Measurements from ENCODE around the gene DPYSL4. TPM values are rescaled to one million over a fixed set of nuclear protein-coding genes. Genes with fewer than 3 reads are reported as not detected.

DPYSL4 gene
- total RNA-seq, 1 donor from 2014 or later = 31.7 TPM

DNA sequence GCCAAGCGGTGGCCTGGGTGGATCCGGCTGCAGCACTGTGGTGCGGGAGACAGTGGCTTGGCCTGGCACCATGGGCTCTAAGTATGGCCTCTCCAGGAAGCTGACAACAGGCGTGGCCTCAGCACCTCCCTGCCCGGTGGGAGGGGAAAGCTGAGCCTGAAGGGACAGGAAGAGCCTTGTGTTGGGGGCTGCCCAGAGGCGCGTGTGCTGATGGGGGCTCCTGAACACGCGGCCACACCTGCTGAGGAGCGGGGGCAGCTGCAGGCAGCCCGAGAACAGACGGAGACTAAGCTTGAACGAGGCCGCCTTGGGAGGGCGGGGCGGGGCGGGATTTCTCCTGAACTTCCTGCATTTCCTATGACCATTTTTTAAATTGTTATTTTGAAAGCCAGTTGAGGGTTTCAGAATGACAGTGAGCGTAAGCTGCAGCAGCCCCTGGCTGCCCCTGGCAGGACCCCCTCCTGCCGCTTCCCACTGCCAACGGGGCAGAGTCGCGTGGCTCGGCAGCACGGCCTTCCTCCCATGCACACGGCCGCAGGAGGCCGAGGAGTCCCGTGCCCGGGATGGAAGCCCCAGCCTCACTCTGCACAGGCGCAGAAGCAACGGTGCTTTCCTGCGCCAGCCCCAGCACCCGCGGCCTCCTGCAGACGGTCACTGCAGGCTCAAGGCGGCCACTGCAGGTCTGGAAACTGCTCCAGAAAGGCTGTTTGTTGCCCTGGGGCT, 43.2 kb downstream of the DPYSL4 start:
- ATAC-seq (ENCODE audit: poor library complexity) (peak; percentile 57), DNase-seq (no peak)
- intact Hi-C loops (cut with DNase I) = no loop called here

DNA sequence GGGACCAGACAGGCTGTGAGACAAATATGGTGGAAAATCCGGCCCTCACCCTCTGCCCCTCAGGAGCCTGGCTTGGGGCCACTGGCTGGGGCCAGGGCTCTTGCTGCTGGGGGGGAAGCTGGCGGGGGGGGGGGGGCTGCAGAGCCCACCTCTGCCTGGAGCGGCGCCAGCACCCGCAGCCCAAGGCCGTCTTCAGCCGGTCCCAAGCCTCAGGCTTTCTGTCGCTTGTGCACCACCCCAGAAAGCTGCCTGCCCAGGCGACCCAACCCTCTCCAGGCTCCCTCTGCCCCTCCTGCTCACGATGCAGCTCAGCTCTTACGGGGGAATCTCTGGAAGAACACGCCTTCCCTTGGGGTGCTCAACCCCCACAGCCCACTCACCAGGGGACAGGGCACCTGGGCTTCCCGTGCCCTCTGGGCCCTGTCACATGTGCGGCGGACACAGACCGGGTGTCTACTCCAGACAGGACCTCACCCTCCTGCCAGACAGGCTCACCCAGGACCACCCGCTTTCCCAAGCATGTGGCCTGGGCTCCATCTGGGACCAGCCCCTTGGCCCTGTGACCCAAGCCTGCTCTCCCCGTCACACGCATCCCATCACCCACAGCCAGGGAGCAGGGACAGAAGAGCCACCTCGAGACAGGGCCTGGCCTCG, 43.9 kb downstream of the DPYSL4 start:
- ATAC-seq (ENCODE audit: poor library complexity) = no peak
- intact Hi-C loops (cut with DNase I) = no loop called here
- no peak for DNase-seq

DNA sequence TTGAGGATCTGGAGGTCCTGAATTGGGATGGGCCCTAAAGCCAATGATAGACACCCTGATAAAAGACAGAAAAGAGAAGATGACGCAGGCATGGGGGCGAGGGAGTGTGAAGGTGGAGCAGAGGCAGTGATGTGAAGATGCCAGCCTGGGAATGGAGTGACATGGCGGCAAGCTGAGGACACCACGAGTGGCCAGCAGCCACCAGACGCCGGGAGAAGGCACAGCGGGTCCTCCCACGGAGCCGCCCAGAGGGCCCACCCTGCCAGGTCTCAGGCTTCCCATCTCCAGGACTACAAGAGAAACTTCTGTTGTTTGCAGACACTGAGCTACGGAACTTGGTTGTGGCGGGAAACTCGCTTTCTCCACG, 44.9 kb downstream of the DPYSL4 start:
- DNase-seq (no peak), ATAC-seq (ENCODE audit: poor library complexity) (no peak)

GRCh38 chr10:132232023-132232951, 45.5 kb downstream of the DPYSL4 start:
- DNase-seq = peak; percentile 72
- intact Hi-C loops (cut with DNase I) = no loop called here
- peak; percentile 42 for ATAC-seq (ENCODE audit: poor library complexity)

More for the DNA sequence above, 44.9 kb downstream of the DPYSL4 start:
- intact Hi-C loops (cut with DNase I) = no loop called here

DNA sequence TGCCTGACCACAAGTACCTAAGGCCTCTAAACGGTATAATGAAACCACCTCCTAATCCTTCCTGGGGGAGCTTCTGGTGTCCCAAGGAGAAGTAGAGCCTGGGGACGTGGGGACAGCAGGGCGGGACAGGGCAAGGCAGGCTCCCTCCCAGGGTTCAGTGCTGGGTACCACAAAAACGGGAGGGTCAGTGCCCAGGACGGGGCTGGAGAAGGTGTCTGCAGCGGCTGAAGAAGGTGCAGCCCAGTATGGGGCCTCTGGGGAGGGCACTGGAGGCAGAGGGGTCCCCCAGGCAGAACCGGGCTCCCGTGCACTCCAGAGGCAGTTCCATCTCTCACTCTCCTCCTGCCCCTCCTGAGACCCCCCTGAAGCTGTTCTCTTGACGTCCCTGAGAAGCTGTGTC, 46.2 kb downstream of the DPYSL4 start:
- intact Hi-C loops (cut with DNase I) = no loop called here
- ATAC-seq (ENCODE audit: poor library complexity) (no peak), DNase-seq (no peak)

GRCh38 chr10:132233501-132234085, 46.8 kb downstream of the DPYSL4 start:
- intact Hi-C loops (cut with DNase I) = no loop called here
- DNase-seq = no peak
- no peak for ATAC-seq (ENCODE audit: poor library complexity)

GRCh38 chr10:132234860-132235259, 48.1 kb downstream of the DPYSL4 start:
- intact Hi-C loops (cut with DNase I) = no loop called here
- no peak for ATAC-seq (ENCODE audit: poor library complexity)
- DNase-seq = no peak

- no peak for DNase-seq
- ATAC-seq (ENCODE audit: poor library complexity) = no peak
- intact Hi-C loops (cut with DNase I) = no loop called here
These were observed 49.4 kb downstream of the DPYSL4 start for GRCh38 chr10:132236161-132236560.

- DNase-seq (no peak), ATAC-seq (ENCODE audit: poor library complexity) (no peak)
- intact Hi-C loops (cut with DNase I) = no loop called here
These were observed 50.1 kb downstream of the DPYSL4 start for GRCh38 chr10:132236881-132237280.

DNA sequence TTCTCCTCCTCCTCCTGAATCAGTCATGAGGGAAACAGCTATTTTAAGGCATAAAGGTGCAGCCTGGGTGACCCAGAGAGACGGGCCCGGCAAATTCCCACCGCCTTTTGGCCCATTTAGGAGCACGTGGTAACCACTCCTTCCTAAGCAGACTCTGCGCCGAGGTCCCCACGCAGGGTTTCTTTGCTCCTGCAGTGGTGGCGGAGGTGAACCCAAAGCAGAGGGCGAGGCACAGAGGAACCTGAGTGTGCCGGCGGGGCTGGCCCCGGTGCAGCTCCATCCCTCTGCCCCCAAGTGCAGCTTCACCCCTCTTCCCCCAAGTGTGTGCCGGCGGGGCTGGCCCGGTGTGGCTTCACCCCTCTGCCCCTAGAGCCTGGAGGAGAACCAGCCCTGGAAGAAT, 50.6 kb downstream of the DPYSL4 start:
- DNase-seq (no peak), ATAC-seq (ENCODE audit: poor library complexity) (no peak)
- intact Hi-C loops (cut with DNase I) = no loop called here

DNA sequence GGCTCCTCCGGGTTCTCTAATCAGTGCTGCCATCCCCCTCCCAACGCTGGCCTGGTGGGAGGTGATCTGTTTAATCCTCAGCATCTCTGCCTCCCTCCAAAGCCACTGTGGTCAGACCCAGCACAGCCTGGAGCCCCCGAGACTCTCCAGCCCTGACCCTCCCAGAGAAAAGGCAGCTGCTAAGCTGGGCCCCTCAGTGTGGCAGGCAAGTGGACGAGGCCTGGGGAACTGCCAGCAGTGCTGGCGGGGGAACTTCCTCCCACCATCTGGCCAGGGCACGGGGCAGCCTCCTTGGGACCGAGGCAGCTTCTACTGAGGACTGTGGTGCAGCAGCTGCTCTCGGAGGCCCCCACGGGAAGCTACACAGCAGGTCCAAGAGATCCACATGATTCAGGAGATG, 51.1 kb downstream of the DPYSL4 start:
- DNase-seq (no peak), ATAC-seq (ENCODE audit: poor library complexity) (no peak)
- intact Hi-C loops (cut with DNase I) = no loop called here

DNA sequence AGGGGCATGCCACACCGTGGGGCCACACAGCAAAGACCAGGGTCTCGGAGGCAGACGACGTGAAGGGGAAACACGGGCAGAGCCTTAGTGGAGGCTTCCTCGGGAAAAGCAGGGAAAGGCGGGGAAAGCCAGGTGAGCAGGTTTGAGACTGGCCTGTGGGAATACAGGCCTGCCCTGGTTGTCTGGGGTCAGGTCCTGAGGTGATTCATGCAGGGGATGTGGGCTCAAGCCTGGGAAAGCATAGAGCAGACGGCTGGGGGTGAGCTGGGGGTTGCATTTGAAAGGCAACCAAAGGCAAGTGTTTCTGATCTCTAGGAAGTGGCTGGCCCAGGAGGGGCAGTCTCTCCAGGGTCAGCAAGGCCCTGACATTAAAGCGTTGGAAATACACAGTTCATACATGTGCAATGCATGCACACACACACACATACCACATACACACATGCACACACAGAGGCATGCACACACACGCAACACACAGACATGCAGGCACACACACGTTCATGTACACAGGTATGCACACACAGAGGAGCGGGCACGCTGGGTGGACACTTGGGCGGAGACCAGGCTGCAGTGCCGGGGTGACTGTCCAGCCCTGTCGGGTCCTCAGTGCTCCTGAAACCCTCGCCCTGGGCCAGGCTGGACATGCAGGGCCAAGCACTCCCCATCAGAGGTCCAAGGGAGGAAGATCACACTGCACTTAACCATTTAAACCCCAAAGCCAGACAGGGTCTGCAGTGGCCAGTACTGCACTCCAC, 51.8 kb downstream of the DPYSL4 start:
- no peak for ATAC-seq (ENCODE audit: poor library complexity)
- no peak for DNase-seq
- intact Hi-C loops (cut with DNase I) = no loop called here

DNA sequence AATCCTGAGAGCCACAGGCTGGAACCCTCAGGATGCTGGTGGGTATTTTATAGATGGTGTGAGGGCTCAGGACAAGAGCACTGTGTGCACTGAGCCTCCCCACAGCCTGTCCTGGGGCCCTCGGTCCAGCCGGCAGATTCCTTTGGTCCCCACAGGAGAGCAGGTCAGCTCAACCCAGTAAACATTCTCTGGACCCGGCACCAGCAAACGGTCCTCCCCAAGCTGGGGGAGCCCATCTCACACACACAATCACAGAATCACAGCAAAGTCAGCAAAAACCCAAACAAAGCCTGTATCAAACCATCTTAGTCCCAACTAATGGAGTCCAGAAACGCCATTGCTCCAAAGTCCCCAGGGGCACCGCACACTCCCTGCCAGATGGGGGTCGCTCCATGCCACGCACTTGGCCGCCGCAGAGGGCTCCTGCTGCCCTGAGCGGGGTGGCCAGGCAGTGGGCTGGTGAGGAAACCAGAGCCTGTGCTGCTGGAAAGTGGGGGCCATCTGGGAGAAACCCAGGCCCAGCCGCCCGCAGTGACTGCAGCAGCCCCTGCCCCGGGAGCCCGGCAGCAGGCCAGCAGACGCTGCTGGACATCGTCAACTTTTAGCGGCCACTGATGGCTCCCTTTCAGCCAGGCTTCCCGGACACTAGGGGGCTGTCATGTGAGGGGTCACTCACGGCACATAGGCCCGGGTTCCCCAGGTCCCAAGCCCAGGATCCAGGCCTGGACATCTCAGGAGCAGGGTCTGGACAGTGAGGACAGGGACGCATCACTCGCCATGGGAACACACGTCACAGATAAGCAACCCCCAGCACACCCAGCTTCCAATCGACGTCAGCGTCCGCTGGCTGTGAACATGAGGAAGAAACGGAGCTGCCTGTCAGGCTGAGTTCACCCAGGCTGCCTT, 52.6 kb downstream of the DPYSL4 start:
- ATAC-seq (ENCODE audit: poor library complexity) (peak; percentile 56), DNase-seq (no peak)
- intact Hi-C loops (cut with DNase I) = no loop called here

- intact Hi-C loops (cut with DNase I) = no loop called here
- no peak for DNase-seq
- no peak for ATAC-seq (ENCODE audit: poor library complexity)
These were observed 53.4 kb downstream of the DPYSL4 start for GRCh38 chr10:132240156-132240555.

DNA sequence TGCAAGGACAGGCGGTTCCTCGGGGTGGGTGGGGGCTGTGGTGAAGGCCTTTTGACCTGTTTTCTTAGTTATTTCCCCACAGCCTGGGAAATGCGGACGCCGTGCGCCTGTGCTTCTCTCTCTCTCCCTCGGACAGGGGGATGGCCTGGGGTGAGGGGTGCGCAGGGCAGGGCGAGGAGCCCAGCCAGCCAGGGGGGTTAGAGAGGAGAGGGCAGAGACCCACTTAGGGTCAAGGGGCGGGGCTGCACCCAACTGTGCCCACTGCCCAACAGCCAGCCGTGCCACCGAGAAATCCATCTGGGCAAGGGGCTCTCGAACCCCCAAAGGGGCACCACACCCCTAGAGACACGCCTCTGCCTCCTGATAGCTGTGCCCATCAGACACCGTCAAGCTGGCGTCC, 53.8 kb downstream of the DPYSL4 start:
- DNase-seq (no peak), ATAC-seq (ENCODE audit: poor library complexity) (no peak)
- intact Hi-C loops (cut with DNase I) = no loop called here

DNA sequence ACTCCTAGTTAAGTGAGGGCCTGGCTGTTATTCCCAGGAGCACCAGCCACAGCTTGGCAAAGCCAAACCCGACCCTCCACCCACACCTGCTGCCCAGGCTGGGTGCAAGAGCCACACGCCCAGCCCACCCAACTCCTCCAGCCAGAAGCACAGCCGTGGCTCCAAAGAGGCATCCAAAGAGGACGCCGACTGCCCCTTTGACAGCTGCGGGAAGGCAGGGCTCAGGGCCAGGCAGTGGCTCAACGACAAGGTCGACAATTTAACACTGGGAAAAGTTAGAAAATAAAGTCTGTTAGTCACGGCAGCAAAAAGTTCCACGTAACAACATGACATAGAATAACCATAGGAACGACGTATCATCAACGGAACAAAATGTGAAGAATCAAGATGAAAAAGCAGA, 54.3 kb downstream of the DPYSL4 start:
- DNase-seq (no peak), ATAC-seq (ENCODE audit: poor library complexity) (no peak)
- intact Hi-C loops (cut with DNase I) = no loop called here

DNA sequence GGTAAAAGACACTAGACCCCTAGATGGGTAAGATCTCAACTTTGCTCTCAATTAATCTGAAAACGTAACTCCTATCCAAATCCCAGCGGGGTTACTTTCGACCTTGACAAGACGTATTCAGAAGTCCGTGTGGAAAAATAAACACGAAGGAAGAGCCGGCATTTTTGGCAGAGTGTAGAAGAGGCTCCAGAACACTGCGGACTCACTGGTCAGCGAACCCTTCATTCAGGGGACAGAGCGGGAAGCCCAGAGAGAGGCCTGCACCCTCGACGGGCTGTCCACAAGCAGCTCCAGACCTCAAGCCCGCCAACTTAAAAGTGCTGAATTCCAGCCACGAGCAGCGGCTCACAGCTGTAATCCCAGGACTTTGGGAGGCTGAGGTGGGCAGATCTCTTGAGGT, 54.7 kb downstream of the DPYSL4 start:
- ATAC-seq (ENCODE audit: poor library complexity) (no peak), DNase-seq (no peak)
- intact Hi-C loops (cut with DNase I) = no loop called here

All from Right ventricle myocardium superior (tissue), 1 donor.